Lung (tissue), 12 donors: ENCODE results near the gene FGF23. TPM values are rescaled to one million over a fixed set of nuclear protein-coding genes. Genes with fewer than 3 reads are reported as not detected.

Experiments used
- ATAC-seq: fragments of 200-7000 bp; cut with Tn5 transposase; one replicate; pipeline ENCODE4 v1.9.1; 2020; ENCODE audit warnings: moderate number of reproducible peaks; ENCODE audit not compliant: insufficient read depth, low FRiP score
- DNase-seq, 3 donors: peaks; one replicate each; pipeline ENCODE4 v3.0.0-alpha.2; 2013 to 2017
- H3K27ac ChIP-seq, 2 donors: one replicate each; pipeline ENCODE4 v1.5.1; 2013; ENCODE audit warnings: mild to moderate bottlenecking in 2 of 2, moderate library complexity in 2 of 2, control low read depth in 1 of 2, inconsistent platforms in 1 of 2, low read depth in 1 of 2, low read length in 1 of 2
- H3K27me3 ChIP-seq, 3 donors: one replicate each; pipeline ENCODE4 v1.5.1; 2013; ENCODE audit warnings: low read length in 2 of 3; ENCODE audit not compliant: control insufficient read depth in 3 of 3, insufficient read depth in 3 of 3
- H3K36me3 ChIP-seq, 4 donors: one replicate each; pipeline ENCODE4 v1.5.1; 2013; ENCODE audit warnings: low read length in 4 of 4, mild to moderate bottlenecking in 1 of 4, moderate library complexity in 1 of 4; ENCODE audit not compliant: control insufficient read depth in 4 of 4, insufficient read depth in 4 of 4
- H3K4me1 ChIP-seq, 5 donors: one replicate each; pipeline ENCODE4 v1.5.1; 2013; ENCODE audit warnings: low read length in 5 of 5, mild to moderate bottlenecking in 2 of 5, moderate library complexity in 1 of 5; ENCODE audit not compliant: control insufficient read depth in 5 of 5, insufficient read depth in 5 of 5
- H3K4me3 ChIP-seq: one replicate; pipeline ENCODE4 v1.5.1; 2013; ENCODE audit warnings: mild to moderate bottlenecking, control low read depth, moderate library complexity
- H3K9ac ChIP-seq, 2 donors: one replicate each; pipeline ENCODE4 v1.5.1; 2013; ENCODE audit warnings: low read length in 2 of 2, control low read depth in 1 of 2; ENCODE audit not compliant: insufficient read depth in 1 of 2
- H3K9me3 ChIP-seq, 4 donors: one replicate each; pipeline ENCODE4 v1.5.1; 2013; ENCODE audit warnings: low read length in 3 of 4, mild to moderate bottlenecking in 1 of 4, moderate library complexity in 1 of 4; ENCODE audit not compliant: control insufficient read depth in 4 of 4, insufficient read depth in 3 of 4
- CTCF ChIP-seq: IDR thresholded peaks from 2 replicates; pipeline ENCODE4 v1.5.1; 2012; ENCODE audit warnings: mild to moderate bottlenecking; ENCODE audit errors: control extremely low read depth, extremely low read depth
- WGBS, 2 donors: extraction: QIAGEN DNeasy Blood & Tissue Kit; methylation state at CpG; one replicate each; pipeline ENCODE4 v1.1.7; 2013; 5-methylcytosine and 5-hydroxymethylcytosine counted together
- polyA plus RNA-seq, 2 donors: library from polyadenylated mRNA; stranded (reverse); fragments of 200-250 nt; gene quantifications; one replicate each; pipeline ENCODE4 v1.2.1, GENCODE V29; 2013
- total RNA-seq, 2 donors: library from RNA; depleted of rRNA in 1 of 2; stranded (reverse); fragments of >200 nt in 1 of 2; gene quantifications; one replicate each; pipeline ENCODE4 v1.2.1, GENCODE V29; 2014 to 2021
- donor health status: control.
- donor health status: control.
- donor health status: Bipolar disorder and iron deficiency.
- donor health status: healthy.
- donor health status: DM: yes; HTN: yes; CAD: no.

FGF23 gene
- total and polyA plus RNA-seq, 4 donors: 0.01 TPM; not detected in 3

- Histone ChIP-seq H3K4me1 (peaks cover 0 to 5% (median 0%) of the 10 kb centered on the region in 5 donors), H3K36me3 (no peaks in the 10 kb centered on the region), H3K27ac (no peak overlapping the region), H3K4me3 (no peak overlapping the region), H3K9me3 (no peaks in the 10 kb centered on the region), H3K9ac (no peak overlapping the region), H3K27me3 (peaks cover 0 to 15% (median 8%) of the 10 kb centered on the region in 3 donors)
- no peak for ATAC-seq
- DNase-seq: no peak
- TF ChIP-seq CTCF: no peak
- WGBS, 2 donors: 93 to 97% methylated on average over 9 of the region's 9 CpGs
Observed at GRCh38 chr12:4422985-4423384, 43.5 kb upstream of the FGF23 start.

- Histone ChIP-seq H3K4me1 (peaks cover 0 to 5% (median 0%) of the 10 kb centered on the region in 5 donors), H3K9me3 (no peaks in the 10 kb centered on the region), H3K4me3 (no peak overlapping the region), H3K9ac (no peak overlapping the region), H3K27me3 (peaks cover 0 to 22% (median 13%) of the 10 kb centered on the region in 3 donors), H3K27ac (no peak overlapping the region), H3K36me3 (no peaks in the 10 kb centered on the region)
- ATAC-seq (no peak), DNase-seq (peak in 2 of 3 donors; percentile 25 to 30)
- TF ChIP-seq CTCF: peak; percentile 32
- WGBS, 2 donors: 40 to 42% methylated on average over 4 of the region's 4 CpGs
Observed at GRCh38 chr12:4421590-4422031, 42.1 kb upstream of the FGF23 start.

GRCh38 chr12:4420138-4420670, 40.7 kb upstream of the FGF23 start:
- WGBS, 2 donors: 75 to 88% methylated on average over 5 of the region's 5 CpGs
- Histone ChIP-seq H3K4me1 (peaks cover 0 to 8% (median under 1%) of the 10 kb centered on the region in 5 donors), H3K9me3 (peaks cover 0 to under 1% (median 0%) of the 10 kb centered on the region in 4 donors), H3K36me3 (no peaks in the 10 kb centered on the region), H3K27ac (no peak overlapping the region), H3K4me3 (no peak overlapping the region), H3K9ac (no peak overlapping the region), H3K27me3 (peaks cover 0 to 27% (median 19%) of the 10 kb centered on the region in 3 donors)
- DNase-seq (no peak), ATAC-seq (no peak)
- no peak for TF ChIP-seq CTCF

GRCh38 chr12:4418913-4419312, 39.4 kb upstream of the FGF23 start:
- TF ChIP-seq CTCF: no peak
- DNase-seq: no peak
- H3K4me3 ChIP-seq: no peak overlapping the region

More at GRCh38 chr12:4418913-4419312, 39.4 kb upstream of the FGF23 start:
- no peak overlapping the region for H3K27ac ChIP-seq
- H3K4me1 ChIP-seq: peaks cover 0 to 5% (median 0%) of the 10 kb centered on the region in 5 donors
- peaks cover 0 to 31% (median 20%) of the 10 kb centered on the region in 3 donors for H3K27me3 ChIP-seq
- H3K36me3 ChIP-seq: no peaks in the 10 kb centered on the region
- no peak for ATAC-seq
- H3K9me3 ChIP-seq: peaks cover 0 to 2% (median 0%) of the 10 kb centered on the region in 4 donors
- WGBS, 2 donors: 80 to 89% methylated on average over 5 of the region's 5 CpGs
- H3K9ac ChIP-seq: no peak overlapping the region
